ENCODE measurements around the gene SLC16A3.
A peak's percentile ranks its signal among the peaks of the same experiment; 100 is the strongest.

The SLC16A3 gene

DNA sequence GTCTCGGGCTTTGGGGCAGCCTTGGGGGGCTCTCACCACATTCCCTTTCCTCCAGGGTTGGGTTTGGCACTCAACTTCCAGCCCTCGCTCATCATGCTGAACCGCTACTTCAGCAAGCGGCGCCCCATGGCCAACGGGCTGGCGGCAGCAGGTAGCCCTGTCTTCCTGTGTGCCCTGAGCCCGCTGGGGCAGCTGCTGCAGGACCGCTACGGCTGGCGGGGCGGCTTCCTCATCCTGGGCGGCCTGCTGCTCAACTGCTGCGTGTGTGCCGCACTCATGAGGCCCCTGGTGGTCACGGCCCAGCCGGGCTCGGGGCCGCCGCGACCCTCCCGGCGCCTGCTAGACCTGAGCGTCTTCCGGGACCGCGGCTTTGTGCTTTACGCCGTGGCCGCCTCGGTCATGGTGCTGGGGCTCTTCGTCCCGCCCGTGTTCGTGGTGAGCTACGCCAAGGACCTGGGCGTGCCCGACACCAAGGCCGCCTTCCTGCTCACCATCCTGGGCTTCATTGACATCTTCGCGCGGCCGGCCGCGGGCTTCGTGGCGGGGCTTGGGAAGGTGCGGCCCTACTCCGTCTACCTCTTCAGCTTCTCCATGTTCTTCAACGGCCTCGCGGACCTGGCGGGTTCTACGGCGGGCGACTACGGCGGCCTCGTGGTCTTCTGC, 8.4 kb downstream of the SLC16A3 start:
- DNase-seq = no peak

DNA sequence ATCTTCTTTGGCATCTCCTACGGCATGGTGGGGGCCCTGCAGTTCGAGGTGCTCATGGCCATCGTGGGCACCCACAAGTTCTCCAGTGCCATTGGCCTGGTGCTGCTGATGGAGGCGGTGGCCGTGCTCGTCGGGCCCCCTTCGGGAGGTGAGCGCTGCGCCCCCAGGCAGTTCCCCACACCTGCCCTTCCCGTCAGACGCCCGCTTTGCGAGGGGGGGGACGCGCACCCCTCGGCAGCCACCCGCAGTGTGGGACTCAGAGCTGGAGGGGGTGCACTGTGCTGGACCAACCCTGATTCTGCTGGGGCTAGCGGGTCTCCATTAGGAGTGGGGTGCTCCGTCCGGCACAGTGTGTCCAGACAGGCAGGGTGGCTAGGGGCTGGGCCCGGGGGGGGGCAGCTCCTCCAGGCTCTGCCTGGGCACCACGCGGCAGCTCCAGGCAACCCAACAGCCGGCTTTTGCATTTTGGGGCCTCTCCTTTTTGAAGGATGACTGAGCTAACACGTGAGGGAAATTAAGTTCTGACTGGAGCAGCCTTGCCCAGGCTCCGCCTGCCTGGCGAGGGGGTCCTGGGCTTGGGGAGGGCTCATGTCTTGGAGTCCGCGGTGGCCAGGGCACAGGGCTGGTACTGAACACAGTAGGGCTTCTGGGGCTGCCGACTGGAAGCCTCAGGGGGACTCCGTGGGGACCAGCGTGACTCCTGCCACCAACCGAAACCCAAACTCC, 9.1 kb downstream of the SLC16A3 start:
- no peak for DNase-seq

DNA sequence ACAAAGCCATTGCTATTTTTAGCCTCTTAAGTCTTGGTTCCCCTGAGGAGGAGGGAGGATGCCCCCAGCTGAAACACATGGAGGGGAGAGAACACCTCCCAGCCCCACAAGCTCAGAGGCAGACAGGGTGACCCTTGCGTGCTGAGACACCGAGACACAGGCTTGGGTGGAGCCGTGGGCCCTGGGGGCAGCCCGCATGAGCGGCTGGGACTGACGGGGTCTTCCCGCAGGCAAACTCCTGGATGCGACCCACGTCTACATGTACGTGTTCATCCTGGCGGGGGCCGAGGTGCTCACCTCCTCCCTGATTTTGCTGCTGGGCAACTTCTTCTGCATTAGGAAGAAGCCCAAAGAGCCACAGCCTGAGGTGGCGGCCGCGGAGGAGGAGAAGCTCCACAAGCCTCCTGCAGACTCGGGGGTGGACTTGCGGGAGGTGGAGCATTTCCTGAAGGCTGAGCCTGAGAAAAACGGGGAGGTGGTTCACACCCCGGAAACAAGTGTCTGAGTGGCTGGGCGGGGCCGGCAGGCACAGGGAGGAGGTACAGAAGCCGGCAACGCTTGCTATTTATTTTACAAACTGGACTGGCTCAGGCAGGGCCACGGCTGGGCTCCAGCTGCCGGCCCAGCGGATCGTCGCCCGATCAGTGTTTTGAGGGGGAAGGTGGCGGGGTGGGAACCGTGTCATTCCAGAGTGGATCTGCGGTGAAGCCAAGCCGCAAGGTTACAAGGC, 9.8 kb downstream of the SLC16A3 start:
- DNase-seq = peak; percentile 80

DNA sequence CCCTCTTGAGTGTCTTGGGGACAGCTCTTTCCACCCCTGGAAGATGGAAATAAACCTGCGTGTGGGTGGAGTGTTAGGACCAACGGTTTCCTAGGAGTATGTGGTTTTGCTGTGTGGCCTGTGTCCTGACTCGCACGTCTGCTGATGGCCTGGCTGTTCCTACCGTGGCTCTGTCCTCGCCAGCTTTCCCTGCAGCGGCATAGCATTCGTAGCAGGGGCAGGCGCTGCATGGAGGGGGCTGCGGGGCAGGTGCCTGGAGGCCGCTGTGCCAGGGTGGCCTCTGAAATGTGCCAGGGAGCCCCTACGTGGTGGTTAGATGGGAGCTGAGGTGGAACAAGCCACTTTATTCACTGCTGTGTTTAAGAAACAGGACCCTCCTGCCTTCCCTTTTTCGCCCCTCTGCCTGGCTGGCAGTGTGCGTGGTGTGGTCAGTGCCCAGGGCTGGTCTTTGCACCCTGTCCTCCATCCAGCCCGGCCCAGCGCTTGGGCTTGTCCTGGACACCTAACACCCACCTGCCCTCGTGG, 10.6 kb downstream of the SLC16A3 start:
- no peak for DNase-seq

DNA sequence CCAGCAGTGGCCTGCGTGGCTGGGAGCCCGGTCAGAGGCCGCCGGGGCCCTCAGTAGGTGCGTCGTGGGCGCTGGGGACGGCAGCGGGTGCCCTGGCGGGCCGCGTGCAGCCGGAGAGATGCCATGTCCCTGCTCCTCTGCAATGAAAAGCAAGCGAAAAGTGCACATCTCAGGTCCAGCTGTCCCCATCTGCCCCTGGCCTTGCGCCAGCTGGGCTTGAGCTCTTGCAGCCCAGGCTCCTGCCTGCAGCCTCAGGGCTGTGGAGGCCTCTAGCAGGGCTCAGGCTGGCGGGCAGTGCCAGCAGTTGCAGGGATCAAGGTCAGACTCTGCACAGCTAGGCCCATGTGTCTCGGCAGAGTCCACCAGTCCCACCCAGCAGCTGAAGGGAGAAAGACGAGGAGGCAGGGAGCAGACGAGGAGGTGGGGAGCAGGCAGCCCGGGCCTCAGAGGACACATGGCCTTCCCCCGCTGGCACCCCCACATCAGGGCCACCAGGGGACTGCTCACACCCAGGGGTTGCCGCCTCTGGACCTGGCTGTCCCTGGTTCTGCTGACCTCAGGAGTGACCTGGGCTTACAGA, 11.2 kb downstream of the SLC16A3 start:
- DNase-seq = no peak

DNA sequence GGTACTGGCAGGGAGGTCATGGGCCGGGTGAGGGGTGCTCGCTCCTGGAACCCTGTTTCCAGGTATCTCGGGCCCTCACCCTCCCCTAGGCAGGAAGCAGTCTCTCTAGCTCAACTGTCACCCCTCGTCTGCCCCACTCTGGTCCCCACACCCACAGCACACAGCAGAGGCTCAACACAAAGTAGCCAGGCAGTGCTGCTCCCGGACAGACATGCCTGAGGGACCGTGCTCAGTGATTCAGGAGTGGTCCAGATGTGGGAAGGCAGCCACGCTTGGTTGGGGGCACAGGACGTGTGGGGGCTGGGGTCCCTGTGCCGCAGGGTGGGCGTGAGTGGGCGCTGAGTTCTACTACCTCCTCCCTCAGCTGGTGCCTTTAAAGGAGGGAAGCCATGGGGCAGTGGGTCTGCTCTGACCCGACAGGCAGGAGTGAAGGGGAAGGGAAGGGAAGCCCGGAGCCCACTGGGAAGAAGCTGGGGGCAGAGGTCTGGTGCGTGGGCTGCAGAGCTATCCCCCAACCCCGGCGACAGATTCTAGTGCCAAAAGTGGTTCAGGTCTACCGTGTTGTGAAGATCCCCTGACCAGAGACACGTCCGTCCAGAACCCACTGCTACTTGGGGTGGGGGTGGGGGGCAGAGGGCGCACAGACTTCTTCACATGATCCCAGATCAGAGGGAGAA, 11.8 kb downstream of the SLC16A3 start:
- DNase-seq = no peak

DNA sequence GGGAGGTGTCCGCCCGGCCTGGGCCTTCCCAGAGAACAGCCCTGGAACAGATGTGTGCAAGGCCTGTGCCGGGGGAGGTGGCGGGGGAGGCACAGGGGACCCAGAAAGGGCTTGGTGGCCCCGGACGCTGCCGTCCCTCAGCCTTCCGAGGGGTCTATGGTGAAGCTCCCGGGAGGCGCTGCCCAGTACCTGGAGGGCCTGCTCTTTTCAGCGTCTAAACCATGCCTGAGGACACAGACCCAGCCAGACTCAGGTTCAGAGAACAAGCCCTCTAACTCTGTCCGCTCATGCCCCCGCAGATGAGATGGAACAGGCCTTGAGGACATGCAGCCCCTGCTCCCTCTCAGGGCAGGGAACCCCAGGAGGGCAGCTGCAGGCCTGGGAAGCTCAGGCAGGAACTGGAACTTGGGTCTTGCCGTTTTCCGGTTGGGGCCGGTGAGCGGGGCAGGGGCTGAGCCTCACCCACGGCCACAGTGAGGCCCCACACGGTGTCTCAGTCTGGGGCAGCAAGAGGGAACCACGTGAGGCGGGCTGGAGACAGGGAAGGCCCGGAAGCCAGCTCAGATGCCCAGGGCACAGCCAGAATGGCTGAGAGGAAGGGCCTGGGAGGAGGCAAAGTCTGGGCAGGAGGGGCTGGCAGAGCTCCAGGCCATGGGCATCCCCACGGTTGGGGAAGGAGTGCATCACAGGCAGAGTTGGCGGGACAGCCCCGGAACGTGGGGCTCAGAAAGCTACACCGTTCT, 12.5 kb downstream of the SLC16A3 start:
- peak; percentile 77 for DNase-seq

DNA sequence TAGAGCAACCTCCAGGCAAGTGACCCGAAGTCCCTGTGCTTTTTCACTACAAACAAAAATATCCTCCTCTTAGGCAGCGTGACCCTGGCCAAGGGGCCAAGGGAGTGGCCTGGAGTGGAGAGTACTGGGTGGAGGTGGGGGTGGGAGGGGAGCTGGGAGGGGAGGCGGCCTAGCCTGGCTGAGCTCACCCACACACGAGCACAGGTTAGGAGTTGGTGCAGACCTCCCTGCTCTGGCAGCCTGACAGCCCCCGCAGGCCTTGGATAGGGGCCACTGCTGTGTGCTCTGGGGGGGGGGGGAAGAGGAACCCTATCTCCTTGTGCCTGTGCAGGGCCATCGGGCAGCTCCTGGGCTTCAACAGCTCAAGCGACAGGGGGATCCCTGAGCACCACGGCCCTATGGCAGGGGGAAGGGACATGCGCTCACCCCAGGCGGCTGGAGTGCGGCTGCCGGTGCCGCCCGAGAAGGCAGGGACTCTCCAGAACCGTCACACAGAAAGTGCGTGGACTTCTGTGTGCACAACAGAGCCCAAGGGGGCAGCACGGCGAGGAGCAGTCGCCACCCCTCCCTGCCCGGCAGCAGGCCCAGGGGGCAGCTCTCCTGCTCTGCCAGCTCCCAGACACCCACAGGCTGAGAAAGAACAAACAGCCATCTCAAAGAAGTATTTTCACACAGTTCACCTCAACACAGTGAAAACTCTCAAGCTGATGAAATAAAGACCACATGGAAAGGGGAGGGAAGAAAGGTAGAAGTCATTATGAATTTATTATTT, 13.3 kb downstream of the SLC16A3 start:
- DNase-seq = no peak

DNA sequence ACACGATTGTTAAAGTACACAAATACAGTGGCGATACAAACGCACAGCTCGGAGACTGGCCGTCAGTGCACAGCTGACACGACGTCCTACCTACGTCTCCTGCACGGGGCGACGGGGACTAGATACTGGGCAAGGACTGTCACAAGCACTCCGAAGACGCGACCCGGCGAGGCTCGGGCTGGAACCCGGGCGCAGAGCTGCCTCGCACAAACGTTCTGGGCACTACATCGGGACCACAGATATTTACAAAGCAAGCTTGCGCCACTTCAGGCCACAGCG, 13.8 kb downstream of the SLC16A3 start:
- no peak for DNase-seq

DNA sequence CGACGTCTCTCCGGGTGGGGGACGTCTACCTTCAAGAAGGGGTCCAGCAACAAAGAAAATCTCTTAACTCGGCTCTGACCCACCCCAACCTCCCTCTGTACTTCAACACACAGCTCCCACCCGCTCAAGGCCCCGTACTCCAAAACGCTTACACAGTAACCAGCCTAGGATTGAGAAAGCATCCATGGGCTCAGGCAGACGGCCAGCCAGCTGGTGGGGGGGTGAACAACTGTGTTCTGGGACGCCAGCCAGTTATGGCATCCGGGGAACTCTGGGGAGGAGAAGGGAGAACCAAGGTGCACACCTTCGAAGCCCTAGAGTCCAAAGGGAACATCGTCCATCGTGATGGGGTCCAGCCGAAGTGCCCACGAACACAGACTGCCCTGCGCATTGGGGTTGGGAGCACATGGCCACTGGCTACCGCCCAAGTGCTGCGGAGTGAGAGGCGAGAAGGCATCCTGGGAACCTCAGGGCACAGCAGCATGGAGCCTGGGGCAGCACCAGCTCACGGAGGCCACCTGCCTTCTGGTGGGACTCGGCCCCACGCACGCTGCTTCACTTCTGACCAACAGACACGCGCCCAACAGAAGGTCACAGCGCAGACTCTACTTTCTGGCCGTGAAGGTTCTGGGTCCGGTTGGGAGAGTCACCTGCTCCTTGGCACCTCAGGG, 14.3 kb downstream of the SLC16A3 start:
- no peak for DNase-seq

DNA sequence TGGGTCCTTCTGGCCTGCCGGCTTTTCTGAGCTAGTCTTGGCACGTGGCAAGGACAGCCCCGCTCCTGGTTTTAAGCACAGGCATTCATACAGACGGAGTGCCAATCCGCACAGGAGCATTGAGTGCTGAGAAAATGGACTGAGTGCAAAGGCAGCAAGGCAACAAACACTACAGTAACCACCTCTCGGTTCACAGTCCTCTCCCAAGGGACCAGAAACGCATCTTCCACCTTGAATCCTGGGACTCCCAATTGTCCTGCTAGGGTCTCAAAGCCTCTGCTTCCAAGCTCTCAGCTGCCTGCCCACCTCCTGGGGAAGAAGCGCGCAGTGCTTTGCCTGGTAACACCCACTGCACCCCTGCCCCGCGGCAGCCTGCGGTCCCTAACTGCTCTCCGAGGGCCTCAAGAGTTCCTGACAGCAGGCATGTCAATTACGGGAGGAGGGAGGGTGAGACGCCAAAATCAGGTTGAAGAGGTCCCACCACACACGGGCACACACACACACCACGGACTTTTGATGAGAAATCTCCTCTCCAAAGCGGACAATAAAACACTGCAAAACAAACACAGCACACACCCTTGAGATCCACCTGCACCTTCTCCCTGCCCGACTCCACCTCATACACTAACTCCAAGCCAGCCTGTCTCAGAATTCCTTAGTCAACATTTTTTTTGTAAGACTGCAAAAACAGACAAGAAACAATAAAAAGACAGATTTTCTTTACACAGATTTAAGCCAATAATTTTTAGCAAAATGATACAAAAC, 15.0 kb downstream of the SLC16A3 start:
- DNase-seq = no peak

DNA sequence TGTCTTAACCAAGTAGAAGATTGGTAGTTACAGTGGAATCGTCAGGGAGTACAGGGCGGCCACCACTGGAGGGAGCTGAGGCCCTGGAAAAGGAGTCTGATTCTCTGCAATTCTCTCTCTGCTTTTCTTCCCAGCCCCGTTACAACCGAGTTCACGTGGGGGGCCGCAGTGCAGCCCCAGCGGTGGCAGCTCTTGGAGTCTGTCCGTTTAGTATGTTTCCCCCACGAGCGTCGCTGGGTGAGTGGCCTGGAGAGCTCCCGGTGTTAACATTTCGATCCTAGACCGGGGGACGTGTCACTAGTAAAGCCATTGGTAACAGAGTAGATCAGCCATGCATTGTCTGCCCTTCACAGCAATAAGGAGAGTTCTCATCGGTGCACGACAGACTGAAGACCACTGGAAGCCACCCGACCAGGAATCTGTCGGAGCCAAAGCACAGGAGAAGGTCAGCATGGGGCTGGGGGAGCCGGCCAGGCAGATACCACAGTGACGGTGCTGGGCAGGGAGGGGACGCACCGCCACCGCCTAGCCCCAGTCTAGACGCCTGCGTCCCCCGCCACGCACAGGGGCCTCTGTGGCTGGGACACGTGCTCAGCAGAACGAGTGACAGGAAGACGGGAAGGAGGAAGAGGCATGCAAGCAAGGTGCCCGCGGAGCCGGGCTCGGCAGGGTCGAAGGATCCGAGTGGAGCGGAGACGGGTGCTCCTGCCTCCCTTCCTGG, 15.7 kb downstream of the SLC16A3 start:
- no peak for DNase-seq

DNA sequence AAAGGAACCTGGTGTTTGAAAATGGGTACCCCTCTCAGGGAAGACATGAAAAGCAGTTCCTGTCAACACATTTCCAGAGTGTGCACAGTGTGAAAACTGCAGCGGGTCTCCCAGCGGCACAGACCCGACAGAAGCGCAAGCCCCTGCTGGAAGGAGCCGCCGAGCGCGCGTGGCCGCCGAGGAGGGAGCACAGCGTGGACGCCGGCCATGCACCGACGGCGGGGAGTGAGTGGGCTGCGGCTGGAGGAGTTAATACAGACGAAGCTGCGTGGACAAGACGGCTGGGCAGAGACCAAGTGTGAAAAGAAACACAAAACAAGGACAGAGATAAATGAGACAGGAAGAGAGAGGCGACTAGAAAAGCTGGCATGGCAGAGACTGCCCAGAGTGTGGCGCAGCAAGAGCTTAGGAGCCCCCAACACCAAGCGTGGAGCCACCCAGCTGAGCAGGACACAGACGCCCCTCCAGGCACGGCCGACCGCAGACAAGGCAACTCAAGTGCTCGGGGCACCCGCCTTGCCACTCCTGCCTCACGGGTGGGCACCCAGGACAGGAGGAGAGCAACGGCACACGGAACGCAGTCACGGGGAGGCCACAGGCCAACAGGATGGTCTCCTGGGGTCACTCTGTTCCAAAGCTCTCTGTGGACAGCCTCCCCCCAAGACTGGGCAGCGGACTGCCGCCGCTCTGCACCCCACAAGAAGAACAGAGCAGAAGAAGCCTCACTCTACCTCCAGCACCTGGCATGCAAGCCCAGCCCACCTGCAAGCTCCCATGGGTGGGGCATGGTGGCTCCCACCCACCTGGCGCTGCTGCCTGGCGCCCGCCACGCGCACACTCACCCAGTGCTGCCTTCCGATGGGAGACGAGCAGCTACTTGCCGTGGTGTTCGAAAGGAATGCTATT, 16.5 kb downstream of the SLC16A3 start:
- DNase-seq = no peak

DNA sequence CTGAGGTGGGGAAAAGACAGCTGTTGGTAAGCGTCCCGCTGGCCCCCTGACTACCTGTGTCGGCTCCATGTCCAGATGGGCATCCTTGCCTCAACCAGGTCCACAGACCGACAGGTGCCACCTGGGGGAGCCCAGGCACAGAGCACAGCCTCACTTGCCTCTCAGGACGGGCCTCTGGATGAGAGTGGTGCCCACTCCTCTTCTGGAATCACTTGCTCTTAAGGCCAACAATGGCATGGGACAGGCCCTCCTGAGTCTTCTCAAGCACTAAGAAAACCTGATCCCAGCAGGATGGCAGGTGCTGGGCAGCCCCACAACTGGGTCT, 17.2 kb downstream of the SLC16A3 start:
- DNase-seq = no peak

DNA sequence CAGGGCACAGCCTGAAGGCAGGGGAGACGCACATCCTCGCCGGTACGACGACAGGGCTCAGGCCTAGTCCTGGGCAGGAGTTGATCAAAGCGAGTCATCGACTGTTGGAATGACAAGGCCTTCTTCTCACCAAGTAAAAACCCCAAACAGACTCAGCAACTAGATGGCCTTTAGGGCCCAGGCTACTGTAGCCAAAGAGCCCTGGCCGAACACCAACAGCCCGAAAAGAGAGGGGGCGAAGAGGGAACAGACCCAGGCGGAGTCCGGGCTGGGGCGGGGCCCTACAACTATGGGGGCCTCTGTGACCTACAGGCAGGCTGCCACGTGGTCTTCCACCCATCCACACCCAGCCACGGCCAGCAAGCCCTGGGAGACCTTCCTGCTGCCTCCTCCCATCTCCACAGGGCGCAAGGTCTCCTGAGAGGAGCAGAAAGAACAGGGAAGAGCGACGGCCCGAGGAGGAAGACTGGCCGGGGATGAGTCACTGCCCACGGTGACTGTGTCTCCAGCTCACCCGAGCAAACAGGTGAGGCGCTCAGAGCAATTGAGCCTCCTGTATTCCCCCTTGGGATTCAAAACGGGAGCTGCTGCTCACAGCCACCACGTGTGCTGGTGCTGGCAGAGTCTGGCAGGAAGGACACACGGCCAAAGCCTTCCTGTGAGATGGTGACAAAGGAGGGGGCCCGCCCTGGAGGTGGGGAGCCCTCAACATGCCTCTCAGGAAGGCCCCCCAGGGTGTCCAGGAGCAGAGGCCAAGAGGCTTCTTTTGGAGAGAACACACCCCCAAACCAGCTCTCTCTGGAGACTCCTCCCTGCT, 17.7 kb downstream of the SLC16A3 start:
- no peak for DNase-seq

DNA sequence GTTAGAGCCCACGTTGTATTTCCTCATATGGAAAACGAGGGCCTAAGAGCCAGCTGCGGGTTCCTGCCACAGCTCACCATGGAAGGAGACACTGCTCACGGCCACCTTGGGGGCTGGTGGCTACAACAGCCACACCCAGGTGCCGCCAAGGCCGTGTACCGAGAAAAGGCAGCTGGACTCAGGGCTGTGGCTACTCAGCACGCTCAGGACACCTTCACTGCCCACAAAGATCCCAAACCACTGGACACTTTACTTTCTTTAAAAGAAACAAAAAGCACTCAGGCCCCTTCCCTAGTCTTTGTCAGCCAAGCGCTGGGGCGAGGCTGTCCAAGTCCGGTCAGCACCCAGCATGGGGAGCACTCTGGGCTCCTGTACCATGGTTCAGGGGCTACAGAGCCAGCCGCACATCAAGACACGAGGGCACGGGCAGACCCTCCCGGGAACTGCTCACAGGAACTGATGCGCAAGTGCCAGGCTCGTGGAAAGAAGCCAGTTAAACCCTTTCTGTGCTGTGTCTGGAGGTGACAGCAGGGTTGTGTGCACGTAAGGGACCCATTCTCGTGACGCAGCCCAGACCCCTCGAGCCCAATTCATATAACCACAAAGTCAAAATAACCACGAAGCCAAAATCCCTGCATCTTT, 18.5 kb downstream of the SLC16A3 start:
- DNase-seq = no peak
